NCI-H2107 treated with DMSO at 0.1 percent for 48 hours (cell line): ENCODE results near the gene EPB41L2.
"Not testable (repeated sequence)": the region's sequence is repeated elsewhere in the genome, so short reads cannot be mapped to it uniquely, and the experiment has no call there.

Source experiments
- DNase-seq: peaks from one replicate; lab custom pipeline; 2025; ENCODE audit not compliant: unreplicated experiment; lab: John Stamatoyannopoulos, UW

The EPB41L2 gene

DNA sequence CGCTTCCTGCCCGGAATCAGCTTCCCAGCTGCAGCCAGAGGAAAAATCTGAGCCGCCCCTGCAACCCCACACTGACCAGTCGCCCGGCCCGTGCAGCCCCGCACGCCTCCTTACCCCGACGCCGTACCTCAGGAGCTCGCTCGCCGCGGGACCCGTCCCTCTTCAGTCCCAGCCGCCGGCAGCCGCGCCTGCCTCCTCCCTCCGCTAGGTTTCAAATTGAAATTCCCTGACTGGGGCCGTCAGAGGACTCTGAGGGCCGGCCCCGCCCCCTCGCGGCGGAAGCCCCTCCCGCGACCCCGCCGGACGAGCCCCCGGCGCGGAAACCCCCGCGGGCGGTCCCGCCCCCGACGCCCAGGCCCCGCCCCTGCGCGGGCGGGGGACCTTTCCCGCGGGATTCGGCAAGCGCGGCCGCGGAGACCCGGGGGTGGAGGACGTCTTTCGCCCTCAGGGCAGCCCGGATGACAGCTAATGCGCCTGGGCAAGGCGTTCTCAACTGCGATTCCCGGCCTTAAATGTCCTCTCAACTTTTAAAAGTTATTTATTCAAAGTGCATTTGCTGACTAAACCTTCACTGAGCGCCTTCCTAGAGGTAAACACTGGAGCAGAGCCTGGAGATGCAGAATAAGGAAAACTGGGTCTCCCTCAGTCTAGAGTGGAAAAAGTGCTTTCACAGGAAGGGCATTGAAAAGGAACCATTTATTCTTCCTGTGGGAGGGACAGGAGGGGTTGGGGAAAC, at the start of gene EPB41L2:
EPB41L2 (minus strand) TSS at position 218 of the 736 bp plus-strand sequence. CDS start 106,760 bp downstream, outside the sequence.
- no peak for DNase-seq

DNA sequence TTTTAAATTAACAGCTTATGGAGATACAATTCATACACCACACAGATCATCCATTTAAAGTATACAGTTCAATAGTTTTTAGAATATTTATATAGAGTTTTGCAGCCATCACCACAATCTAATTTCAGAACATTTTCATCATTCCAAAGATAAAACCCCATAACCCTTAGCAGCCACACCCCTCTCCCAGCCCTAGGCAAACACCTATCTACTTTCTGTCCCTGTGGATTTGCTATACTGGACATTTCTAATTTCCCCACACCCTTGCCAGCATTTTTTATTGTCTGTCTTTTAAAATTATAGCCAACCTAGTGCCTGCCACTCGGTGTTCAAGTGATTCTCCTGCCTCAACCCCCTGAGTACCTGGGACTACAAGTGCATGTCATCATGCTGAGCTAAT, 49.2 kb upstream of the EPB41L2 start:
- no peak for DNase-seq

DNA sequence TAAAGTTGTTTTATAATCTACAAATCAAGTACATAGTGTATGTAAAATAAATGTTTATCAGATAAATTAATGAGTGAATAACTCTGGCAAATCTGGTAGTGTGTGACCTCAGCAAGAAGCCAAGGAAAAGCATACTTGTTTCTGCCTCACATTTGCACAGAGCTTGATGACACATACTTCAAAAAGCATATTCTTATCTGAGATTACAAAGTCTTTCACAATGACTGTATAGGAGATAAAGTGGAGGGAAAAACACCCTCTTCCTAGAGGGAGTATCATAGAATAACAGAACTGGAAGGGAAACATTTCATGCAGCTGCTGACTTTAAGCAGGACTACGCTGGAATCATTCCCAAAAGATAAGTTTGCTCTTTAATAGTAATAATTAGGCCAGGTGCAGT, 44.1 kb upstream of the EPB41L2 start:
- DNase-seq = no peak

DNA sequence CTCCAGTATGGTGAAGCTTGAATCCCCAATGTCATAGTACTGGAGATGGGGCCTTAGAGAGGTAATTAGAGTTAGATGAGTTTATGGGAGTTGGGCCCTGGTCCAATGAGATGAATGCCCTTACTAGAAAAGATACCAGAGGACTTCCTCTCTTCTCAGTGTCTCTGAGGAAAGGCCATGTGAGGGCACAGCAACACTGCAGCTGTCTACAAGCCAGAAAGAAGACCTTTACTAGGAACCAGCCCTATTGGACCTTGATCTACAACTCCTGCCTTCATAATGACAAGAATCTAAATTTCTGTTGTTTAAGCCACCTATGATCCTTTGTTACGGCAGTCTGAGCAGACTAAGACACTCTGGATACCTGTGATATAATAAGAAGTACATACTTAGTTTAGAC, 40.9 kb upstream of the EPB41L2 start:
- DNase-seq = no peak

DNA sequence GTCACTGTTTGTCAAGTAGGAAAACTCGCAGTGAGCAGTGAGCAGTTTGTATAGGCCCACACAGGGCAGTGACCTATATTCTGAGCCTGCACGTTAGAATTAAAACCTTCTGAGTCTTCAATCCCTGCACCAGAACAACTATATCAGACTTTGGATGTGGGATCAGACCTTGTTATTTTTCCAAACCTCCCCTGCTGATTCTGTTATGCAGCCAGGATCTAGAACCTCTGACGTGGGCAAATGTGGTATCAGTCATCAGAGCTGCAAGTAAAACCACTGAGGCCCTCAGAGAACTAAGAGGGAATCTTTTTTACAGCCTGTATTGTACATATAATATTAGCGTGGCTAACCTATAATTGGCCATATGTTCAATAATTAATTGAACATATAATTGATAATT, 40.3 kb upstream of the EPB41L2 start:
- no peak for DNase-seq

DNA sequence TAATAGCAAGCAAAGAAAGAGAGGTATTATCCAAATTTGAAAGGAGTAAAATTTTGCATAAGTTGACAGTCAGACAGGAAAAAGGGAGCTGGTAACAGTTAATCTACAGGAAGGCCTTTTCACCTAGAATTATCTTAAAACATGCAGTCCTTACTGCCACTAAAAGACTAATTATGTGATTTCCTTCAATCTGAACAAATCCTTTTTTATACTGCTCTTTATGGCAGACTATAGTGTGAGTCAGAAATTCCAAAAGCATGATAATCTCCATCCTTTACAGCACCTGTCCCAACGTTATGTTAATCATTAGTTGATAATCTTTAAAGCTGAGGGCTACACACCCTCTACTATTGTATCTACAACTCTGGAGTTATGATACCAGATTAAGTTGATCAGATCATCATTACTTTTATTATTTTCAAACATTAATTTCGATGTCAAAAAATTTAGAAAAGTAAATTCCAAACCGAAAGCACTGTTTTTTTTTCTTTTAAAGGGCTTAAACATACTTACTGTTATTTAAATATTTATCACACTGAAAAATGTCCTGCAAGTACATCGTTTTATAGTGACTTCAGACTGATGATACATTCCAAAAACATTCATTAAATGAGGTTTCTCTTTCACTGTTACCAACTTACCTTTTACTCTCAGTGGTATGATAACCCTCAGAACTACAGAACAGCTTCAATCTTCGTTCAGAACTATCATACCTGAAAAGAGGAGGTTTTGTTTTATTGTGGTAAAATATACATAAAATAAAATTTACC, 39.1 kb upstream of the EPB41L2 start:
- no peak for DNase-seq

DNA sequence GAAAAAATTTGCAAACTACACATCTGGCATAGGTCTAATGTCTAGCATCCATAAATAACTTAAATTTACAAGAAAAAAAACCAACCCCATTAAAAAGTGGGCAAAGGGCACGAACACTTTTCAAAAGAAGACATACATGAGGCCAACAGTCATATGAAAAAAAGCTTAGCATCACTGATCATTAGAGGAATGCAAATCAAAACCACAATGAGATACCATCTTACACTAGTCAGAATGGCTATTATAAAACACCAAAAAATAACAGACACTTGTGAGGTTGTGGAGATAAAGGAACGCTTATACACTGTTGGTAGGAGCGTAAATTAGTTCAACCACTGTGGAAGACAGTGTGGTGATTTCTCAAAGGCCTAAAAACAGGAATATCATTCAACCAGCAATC, 33.7 kb upstream of the EPB41L2 start:
- DNase-seq = no peak

DNA sequence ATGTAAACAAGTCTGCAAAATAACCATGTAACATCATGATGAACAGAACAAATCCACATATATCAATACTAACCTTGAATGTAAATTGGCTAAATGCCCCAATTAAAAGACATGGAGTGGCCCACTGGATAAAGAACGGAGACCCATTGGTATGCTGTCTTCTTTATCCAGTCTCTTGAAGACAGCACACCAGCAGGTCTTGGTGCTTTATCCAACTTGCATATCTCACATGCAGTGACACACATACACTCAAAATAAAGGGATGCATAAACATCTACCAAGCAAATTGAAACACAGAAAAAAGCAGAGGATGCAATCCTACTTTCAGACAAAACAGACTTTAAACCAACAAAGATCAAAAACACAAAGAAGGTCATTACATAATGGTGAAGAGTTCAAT, 30.3 kb upstream of the EPB41L2 start:
- no peak for DNase-seq

DNA sequence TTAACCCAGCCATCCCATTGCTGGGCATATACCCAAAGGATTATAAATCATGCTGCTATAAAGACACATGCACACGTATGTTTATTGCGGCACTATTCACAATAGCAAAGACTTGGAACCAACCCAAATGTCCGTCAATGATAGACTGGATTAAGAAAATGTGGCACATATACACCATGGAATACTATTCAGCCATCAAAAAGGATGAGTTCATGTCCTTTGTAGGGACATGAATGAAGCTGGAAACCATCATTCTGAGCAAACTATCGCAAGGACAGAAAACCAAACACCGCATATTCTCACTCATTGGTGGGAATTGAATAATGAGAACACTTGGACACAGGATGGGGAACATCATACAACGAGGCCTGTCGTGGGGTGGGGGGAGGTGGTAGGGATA, 28.9 kb upstream of the EPB41L2 start:
- not testable (repeated sequence) for DNase-seq

DNA sequence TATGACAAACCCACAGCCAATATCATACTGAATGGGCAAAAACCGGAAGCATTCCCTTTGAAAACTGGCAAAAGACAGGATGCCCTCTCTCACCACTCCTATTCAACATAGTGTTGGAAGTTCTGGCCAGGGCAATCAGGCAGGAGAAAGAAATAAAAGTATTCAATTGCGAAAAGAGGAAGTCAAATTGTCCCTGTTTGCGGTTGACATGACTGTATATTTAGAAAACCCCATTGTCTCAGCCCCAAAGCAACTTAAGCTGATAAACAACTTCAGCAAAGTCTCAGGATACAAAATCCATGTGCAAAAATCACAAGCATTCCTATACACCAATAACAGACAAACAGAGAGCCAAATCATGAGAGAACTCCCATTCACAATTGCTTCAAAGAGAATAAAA, 27.3 kb upstream of the EPB41L2 start:
- DNase-seq = not testable (repeated sequence)

DNA sequence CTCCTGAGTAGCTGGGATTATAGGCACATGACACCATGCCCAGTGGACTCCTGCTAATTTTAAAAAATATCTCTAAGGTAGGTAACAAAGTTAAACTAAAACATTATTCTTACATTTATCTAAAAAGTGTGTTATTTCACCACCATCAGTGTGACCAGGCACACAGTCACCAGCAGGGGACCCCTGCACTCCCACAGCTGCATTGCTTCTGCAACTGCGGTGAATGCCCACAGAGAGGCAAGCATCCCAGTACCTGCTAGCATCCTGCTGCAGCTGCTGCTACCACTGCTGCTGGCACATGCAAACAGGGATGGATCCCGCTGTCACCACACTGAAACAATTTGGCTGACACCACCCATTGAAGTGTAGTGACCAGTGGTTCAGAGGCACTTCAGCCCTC, 21.9 kb upstream of the EPB41L2 start:
- no peak for DNase-seq

DNA sequence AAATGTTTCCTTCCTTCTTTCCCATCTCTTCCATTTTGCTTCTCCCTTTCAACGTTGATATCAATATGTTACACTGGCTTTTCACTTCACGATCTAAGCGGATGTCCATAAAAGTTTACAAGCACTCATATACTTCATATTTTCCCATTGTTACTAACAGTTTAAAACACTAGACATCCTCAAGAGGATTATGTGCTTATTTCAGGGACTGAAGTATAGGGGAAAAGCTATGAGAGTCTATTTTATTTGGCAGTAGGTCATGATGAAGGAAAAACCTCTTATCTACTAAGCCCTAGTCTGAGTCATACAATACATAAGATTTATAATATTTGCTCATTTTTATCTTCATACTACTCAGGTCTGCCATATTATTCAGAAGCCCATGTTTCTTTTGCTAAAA, 20.6 kb upstream of the EPB41L2 start:
- DNase-seq = no peak

DNA sequence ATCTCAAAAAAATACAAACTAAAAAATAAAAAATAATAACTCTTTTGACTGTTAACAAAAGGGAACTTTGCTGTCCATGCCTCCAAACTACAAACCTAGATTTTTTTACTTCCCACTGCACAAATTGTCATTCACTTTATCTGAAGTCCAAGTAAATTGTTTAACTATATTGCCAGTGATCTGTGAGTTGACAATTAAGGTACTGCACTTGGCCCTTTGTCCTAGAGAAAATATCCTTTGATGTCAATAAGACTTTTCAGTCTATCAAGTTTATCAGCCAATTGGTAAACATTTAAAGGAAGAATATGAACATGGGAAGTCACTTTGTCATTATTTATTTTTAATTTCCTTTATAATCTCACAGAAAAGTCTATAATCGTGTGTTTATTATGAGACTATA, 19.3 kb upstream of the EPB41L2 start:
- no peak for DNase-seq

DNA sequence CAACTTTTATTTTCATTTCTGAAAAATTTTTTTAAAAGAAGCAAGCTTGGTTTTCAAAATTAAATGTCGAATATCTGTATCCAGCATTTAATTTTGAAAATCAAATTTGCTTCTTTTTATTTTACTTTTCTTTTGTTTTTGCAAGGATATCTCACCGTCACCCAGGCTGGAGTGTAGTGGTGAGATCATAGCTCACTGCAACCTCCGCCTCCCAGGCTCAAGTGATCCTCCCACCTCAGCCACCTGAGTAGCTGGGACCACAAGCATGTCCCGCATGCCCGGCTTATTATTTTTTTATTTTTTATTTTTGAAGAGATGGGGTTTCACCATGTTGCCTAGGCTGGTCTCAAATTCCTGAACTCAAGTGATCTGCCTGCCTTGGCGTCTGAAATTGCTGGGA, 17.0 kb upstream of the EPB41L2 start:
- DNase-seq = no peak

DNA sequence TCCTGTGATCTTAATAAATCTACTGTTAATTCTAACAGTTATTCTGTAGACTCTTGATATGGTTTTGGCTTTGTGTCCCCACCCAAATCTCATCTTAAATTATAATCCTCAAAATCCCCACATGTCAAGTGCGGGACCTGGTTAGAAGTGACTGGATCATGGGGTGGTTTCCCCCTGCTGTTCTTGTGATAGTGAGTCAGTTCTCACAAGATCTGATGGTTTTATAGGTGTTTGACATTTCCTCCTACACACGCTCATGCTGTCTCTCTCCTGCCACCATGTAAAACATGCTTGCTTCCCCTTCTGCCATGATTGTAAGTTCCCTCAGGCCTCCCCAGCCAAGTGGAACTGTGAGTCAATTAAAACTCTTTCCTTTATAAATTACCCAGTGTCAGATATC, 10.5 kb upstream of the EPB41L2 start:
- DNase-seq = no peak

DNA sequence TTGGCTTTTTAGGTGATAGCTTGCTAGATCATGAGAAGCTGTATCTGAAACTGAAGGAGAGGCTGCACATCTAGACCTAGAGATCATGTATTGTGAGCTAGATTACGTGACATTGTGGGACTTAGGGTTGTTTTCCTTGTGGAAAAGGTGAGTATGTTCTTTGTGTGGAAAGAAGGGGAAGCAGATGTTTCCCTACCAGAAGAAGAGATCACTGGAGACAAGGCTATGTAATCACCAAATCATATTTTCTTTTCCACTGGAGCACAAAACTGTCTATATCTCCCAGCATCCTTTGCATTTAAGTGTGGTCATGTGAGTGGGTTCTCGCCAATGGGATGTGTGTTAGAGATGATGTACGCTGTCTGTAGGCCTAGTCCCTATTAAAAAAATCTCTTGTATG, 7.0 kb upstream of the EPB41L2 start:
- DNase-seq = no peak

DNA sequence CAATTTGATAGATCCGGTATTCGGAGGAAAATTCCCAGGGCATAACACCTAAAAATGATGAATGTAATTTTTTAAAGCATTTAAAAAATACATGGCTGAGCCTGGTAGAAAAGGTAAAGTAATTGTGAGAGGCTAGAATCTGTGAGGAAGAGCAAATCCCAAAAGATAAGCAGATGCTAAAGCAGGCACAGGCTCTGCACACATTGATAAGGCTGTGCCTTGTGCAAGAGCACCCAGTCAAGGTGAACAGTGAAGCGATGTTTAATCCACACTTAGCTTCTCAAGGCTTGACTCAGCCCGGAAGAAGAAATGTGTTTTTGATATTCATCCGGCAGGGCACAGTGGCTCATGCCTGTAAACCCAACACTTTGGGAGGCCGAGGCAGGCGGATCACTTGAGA, 5.1 kb upstream of the EPB41L2 start:
- DNase-seq = no peak

DNA sequence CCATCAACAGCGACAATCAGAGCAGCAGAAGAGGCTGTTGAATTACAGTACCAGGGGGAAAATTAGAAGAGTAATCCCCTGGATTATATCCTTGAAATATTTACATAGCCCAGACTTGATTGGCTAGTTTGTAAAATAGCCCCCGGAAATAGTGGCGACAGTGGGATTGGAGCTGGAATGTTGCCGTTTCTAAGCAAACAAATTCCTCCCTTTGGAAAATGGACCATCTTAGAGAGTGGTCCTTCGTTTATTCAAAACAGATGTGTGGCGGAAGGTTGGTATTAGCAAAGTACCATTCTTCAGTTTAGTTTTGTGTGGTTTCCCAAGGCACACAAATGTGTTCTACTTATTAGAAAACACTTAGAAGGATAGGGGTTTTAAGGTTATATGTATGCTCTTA, 4.5 kb upstream of the EPB41L2 start:
- no peak for DNase-seq

DNA sequence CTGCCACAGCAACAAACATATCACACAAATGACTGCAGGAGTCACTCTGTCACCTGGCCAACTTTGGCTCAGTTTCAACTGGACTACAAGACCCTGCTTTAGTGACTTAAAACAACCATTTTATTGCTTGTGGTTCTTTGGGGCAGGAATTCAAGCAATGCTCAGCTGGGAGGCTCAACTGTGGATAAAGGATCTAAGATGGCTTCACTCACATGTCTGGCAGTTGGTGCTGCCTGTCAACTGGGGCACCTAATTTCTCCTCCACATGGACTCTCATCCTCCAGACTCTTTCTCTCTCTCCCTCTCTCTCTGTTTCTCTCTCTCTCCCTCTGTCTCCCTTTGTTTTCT, 2.8 kb upstream of the EPB41L2 start:
- DNase-seq = no peak

DNA sequence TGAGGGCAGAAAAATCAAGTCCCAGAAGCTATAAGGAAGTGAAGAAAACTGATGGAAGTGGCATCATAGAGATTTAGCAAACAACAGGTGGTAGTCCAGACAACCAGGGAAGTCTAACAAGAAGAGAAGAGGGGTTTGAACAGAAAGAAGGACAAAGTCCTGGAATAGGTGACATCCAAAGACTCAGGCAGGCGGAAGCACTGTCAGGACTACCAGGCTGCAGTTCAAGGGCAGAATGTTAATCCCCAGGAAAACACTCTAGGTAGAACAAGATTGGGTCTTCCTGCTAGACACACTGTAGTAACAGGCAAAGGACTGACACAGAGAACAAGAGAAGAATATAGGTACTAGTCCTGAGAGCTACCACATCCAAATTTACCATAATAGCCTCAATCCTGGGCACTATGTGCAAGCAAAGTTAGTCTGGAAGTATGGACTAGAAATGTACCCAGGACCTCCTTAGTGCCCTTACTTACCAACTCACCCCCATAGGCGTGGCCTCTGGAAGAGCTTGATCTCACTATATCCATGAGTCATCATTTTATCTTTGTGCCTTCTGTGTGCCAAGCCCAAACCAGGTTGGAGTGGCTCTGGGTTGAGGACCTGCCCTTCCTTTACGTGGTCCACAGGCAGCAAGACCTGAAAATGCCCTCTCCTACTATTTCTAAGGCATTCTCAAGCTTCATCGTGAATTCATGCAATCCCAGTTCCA, 2.2 kb upstream of the EPB41L2 start:
- DNase-seq = no peak

DNA sequence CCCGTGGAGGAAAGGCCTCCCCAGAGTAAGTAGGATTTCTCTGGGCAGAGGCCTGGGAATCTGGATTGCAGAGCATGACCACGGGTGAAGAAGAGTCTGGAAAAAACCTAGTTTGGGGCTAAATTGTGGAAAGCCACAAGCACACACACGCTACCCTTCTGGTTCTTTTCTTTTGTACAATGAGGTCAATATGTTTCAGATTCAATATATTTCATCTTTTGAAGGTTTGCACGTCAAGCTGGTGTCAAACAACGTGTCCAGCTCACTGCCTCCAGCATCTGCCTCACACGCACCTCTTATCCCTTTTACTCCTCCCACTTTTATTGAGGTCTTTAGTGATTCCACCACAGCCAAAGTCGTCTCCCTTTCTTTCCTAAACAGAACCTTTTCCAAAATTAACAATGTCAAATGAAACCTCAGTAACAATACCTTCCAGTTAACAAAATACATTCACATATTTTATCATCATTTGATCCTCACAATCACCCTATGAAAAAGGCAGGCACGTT, 773 bp upstream of the EPB41L2 start:
- no peak for DNase-seq
